Astrocyte (in vitro differentiated cells and primary cell): ENCODE results near the gene KCNG1. TPM values are rescaled to one million over a fixed set of nuclear protein-coding genes. Genes with fewer than 3 reads are reported as not detected.

Experiments used
- DNase-seq: peaks from one replicate; pipeline ENCODE4 v3.0.0-alpha.2; 2010; ENCODE audit warnings: low read depth
- FAIRE-seq: peaks from 2 replicates; lab custom pipeline; 2011; peaks lifted over from hg19 to GRCh38; lab: Jason Lieb, UNC
- H2AFZ ChIP-seq: 2 replicates; pipeline ENCODE4 v1.6.0; 2012; ENCODE audit warnings: low read depth, low read length, inconsistent platforms
- H3K27ac ChIP-seq: 2 replicates; pipeline ENCODE4 v1.5.1; 2011; ENCODE audit warnings: low read depth, low read length, inconsistent platforms
- H3K27me3 ChIP-seq: 2 replicates; pipeline ENCODE4 v1.6.0; 2011; ENCODE audit warnings: low read length, inconsistent platforms; ENCODE audit not compliant: insufficient read depth
- H3K36me3 ChIP-seq: 2 replicates; pipeline ENCODE4 v1.5.1; 2011; ENCODE audit warnings: low read length, inconsistent platforms; ENCODE audit not compliant: insufficient read depth
- H3K4me1 ChIP-seq: 2 replicates; pipeline ENCODE4 v1.5.1; 2011; ENCODE audit warnings: low read length, inconsistent platforms; ENCODE audit not compliant: insufficient read depth
- H3K4me2 ChIP-seq: 2 replicates; pipeline ENCODE4 v1.6.0; 2012; ENCODE audit warnings: low read length, inconsistent platforms
- H3K4me3 ChIP-seq: 2 replicates; pipeline ENCODE4 v1.5.1; 2011; ENCODE audit warnings: low read depth, mild to moderate bottlenecking, low read length, inconsistent platforms; ENCODE audit not compliant: insufficient read depth
- H3K79me2 ChIP-seq: 2 replicates; pipeline ENCODE4 v1.6.0; 2012; ENCODE audit warnings: mild to moderate bottlenecking, low read length, inconsistent platforms; ENCODE audit not compliant: insufficient read depth
- H3K9ac ChIP-seq: 2 replicates; pipeline ENCODE4 v1.6.0; 2012; ENCODE audit warnings: mild to moderate bottlenecking, low read length, inconsistent platforms
- H3K9me3 ChIP-seq: 2 replicates; pipeline ENCODE4 v1.5.1; 2012; ENCODE audit warnings: low read depth, mild to moderate bottlenecking, low read length, inconsistent platforms; ENCODE audit not compliant: insufficient read depth
- H4K20me1 ChIP-seq: 2 replicates; pipeline ENCODE4 v1.6.0; 2012; ENCODE audit warnings: low read length, inconsistent platforms; ENCODE audit not compliant: insufficient read depth
- H3K27ac Mint-ChIP-seq: one replicate; pipeline ENCODE4 v1.8.0; 2021; ENCODE audit warnings: mild to moderate bottlenecking, mixed read lengths; ENCODE audit not compliant: unreplicated experiment
- H3K27me3 Mint-ChIP-seq: one replicate; pipeline ENCODE4 v1.8.0; 2021; ENCODE audit warnings: low read depth, mixed read lengths; ENCODE audit not compliant: unreplicated experiment
- H3K36me3 Mint-ChIP-seq: one replicate; pipeline ENCODE4 v1.8.0; 2021; ENCODE audit warnings: low read depth, mixed read lengths; ENCODE audit not compliant: unreplicated experiment
- H3K4me1 Mint-ChIP-seq: one replicate; pipeline ENCODE4 v1.8.0; 2021; ENCODE audit warnings: low read depth, mixed read lengths; ENCODE audit not compliant: unreplicated experiment
- H3K4me3 Mint-ChIP-seq: one replicate; pipeline ENCODE4 v1.8.0; 2021; ENCODE audit warnings: mild to moderate bottlenecking, moderate library complexity, mixed read lengths; ENCODE audit not compliant: unreplicated experiment
- H3K9me3 Mint-ChIP-seq: one replicate; pipeline ENCODE4 v1.8.0; 2021; ENCODE audit warnings: mild to moderate bottlenecking, mixed read lengths; ENCODE audit not compliant: unreplicated experiment
- EZH2 ChIP-seq: IDR thresholded peaks from 2 replicates; pipeline ENCODE4 v1.6.1; 2012; ENCODE audit warnings: mild to moderate bottlenecking, low read length, inconsistent platforms; ENCODE audit not compliant: insufficient read depth
- total RNA-seq: library from RNA; stranded (reverse); gene quantifications from 2 replicates; pipeline ENCODE4 v1.2.1, GENCODE V29; 2021
- TF ChIP-seq, protein P1 (sequence below): IDR thresholded peaks from 2 replicates; pipeline ENCODE4 v1.5.1; 2011; ENCODE audit warnings: low read depth, mild to moderate bottlenecking, inconsistent platforms, low read length, moderate library complexity; ENCODE audit not compliant: insufficient read depth

Gene KCNG1
- total RNA-seq, 1 donor from 2014 or later: 45.9 TPM

DNA sequence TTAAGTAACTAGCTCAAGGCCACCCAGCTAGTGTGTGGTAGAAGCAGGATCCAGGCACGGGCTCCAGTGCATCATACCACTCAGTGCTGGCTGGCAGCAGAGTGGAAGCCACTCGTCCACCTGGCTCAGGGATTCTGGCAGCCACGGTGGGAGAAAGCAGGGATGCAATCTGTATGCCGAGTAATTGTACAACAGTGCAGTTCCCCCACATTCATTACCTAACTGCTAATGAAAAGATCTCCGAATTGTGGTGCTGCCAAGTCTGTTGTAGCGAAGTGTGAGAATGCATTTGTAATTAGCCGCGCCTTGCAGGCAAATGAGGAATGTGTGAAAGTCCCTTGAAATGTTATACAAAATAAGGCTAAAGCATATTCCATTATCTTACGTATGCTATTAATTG lies 29.0 kb downstream of the KCNG1 start:
- Histone ChIP-seq H3K9ac (no peak overlapping the region), H3K36me3 (no peaks in the 10 kb centered on the region), H3K4me3 (no peak overlapping the region), H3K27me3 (no peaks in the 10 kb centered on the region), H3K79me2 (no peaks in the 10 kb centered on the region), H2AFZ (no peak overlapping the region), H3K9me3 (no peaks in the 10 kb centered on the region), H4K20me1 (no peaks in the 10 kb centered on the region), H3K27ac (no peak overlapping the region), H3K4me2 (no peak overlapping the region), H3K4me1 (peaks cover 16% of the 10 kb centered on the region)
- H3K9me3 Mint-ChIP-seq: no peaks in the 10 kb centered on the region
- no peak for TF ChIP-seq EZH2
- TF ChIP-seq, protein P1, sequence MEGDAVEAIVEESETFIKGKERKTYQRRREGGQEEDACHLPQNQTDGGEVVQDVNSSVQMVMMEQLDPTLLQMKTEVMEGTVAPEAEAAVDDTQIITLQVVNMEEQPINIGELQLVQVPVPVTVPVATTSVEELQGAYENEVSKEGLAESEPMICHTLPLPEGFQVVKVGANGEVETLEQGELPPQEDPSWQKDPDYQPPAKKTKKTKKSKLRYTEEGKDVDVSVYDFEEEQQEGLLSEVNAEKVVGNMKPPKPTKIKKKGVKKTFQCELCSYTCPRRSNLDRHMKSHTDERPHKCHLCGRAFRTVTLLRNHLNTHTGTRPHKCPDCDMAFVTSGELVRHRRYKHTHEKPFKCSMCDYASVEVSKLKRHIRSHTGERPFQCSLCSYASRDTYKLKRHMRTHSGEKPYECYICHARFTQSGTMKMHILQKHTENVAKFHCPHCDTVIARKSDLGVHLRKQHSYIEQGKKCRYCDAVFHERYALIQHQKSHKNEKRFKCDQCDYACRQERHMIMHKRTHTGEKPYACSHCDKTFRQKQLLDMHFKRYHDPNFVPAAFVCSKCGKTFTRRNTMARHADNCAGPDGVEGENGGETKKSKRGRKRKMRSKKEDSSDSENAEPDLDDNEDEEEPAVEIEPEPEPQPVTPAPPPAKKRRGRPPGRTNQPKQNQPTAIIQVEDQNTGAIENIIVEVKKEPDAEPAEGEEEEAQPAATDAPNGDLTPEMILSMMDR: no peak
- no peak overlapping the region for H3K27ac Mint-ChIP-seq
- H3K36me3 Mint-ChIP-seq: no peaks in the 10 kb centered on the region
- peaks cover 8% of the 10 kb centered on the region for H3K4me1 Mint-ChIP-seq
- DNase-seq: no peak
- H3K4me3 Mint-ChIP-seq: no peak overlapping the region
- peaks cover 5% of the 10 kb centered on the region for H3K27me3 Mint-ChIP-seq
- no peak for FAIRE-seq

DNA sequence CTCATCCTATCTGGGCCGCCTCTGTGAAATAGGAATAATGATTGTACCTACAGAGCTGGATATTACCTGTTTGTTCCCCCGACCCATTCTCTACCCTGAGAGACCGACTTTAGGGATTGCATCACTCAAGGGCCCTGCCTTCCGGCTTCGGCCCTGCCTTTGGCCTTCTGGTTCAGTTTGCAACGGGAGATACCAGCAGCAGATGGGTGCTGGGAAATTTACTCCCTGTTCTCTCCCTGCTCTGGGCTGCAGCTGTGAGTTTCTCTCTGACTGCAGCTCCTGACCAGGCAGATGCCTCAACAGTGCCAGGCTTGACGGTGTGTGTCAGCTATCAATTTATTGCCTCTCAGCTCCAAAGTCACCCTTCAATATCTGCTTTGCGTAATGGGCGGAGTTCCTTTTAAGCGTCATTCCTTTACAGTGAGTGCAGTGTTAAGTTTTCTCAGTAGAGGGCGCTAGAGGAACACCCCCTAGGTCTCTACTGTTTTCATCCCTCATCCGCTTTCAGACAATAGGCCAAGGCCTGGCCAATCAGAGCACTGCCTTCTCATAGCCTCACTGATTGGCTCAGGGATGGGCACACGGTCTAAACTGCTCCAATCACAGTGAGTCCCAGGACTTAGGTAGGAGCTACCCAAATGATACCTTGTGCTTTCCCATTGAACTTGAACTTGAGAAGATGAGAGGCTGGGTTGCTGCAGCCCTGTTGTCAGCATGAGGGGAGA lies 30.0 kb downstream of the KCNG1 start:
- Histone ChIP-seq H3K9ac (no peak overlapping the region), H4K20me1 (no peaks in the 10 kb centered on the region), H3K9me3 (no peaks in the 10 kb centered on the region), H3K4me1 (peaks cover 16% of the 10 kb centered on the region), H3K4me3 (no peak overlapping the region), H2AFZ (peak overlapping the region; percentile 39), H3K79me2 (no peaks in the 10 kb centered on the region), H3K27me3 (no peaks in the 10 kb centered on the region), H3K27ac (no peak overlapping the region), H3K4me2 (no peak overlapping the region), H3K36me3 (no peaks in the 10 kb centered on the region)
- FAIRE-seq (peak; percentile 49), DNase-seq (peak; percentile 61)
- H3K27me3 Mint-ChIP-seq: peaks cover 5% of the 10 kb centered on the region
- no peak overlapping the region for H3K4me3 Mint-ChIP-seq
- H3K36me3 Mint-ChIP-seq: no peaks in the 10 kb centered on the region
- peak overlapping the region; percentile 47 for H3K27ac Mint-ChIP-seq
- H3K4me1 Mint-ChIP-seq: peaks cover 9% of the 10 kb centered on the region
- H3K9me3 Mint-ChIP-seq: no peaks in the 10 kb centered on the region
- no peak for TF ChIP-seq EZH2
- TF ChIP-seq, protein P1: peak; percentile 83

GRCh38 chr20:50992336-50992732 lies 30.6 kb downstream of the KCNG1 start:
- Mint-ChIP-seq H3K27me3 (peaks cover 5% of the 10 kb centered on the region), H3K9me3 (no peaks in the 10 kb centered on the region), H3K4me3 (no peak overlapping the region), H3K27ac (peak overlapping the region; percentile 47), H3K36me3 (no peaks in the 10 kb centered on the region), H3K4me1 (peaks cover 10% of the 10 kb centered on the region)
- Histone ChIP-seq H3K4me1 (peaks cover 16% of the 10 kb centered on the region), H3K9ac (no peak overlapping the region), H3K79me2 (no peaks in the 10 kb centered on the region), H2AFZ (no peak overlapping the region), H3K4me2 (no peak overlapping the region), H3K9me3 (no peaks in the 10 kb centered on the region), H3K4me3 (no peak overlapping the region), H4K20me1 (no peaks in the 10 kb centered on the region), H3K27me3 (no peaks in the 10 kb centered on the region), H3K36me3 (no peaks in the 10 kb centered on the region), H3K27ac (no peak overlapping the region)
- no peak for FAIRE-seq
- no peak for DNase-seq
- TF ChIP-seq, protein P1: no peak
- no peak for TF ChIP-seq EZH2
